Breast epithelium (tissue), 3 donors: ENCODE data around the gene ARID1B.

ENCODE experiments used
- POLR2A ChIP-seq: fragments of 450-650 bp; IDR thresholded peaks from one replicate; pipeline ENCODE4 v1.6.1; 2016; ENCODE audit warnings: antibody characterized with exemption, mild to moderate bottlenecking, moderate library complexity
- POLR2AphosphoS5 ChIP-seq, 3 donors: sonication (generic); formaldehyde crosslinking; IDR thresholded peaks; one replicate each; pipeline ENCODE4 v1.6.1; 2017; ENCODE audit warnings: antibody characterized with exemption in 3 of 3
- TF ChIP-seq, protein P1 (sequence below), 3 donors: fragments of 450-650 bp; IDR thresholded peaks; one replicate each; pipeline ENCODE4 v1.5.1; 2016 to 2017; ENCODE audit warnings: antibody characterized with exemption in 3 of 3, mild to moderate bottlenecking in 3 of 3, moderate library complexity in 3 of 3

GRCh38 chr6:157067507-157067906 is 290.3 kb downstream of the ARID1B start:
- TF ChIP-seq, protein P1, sequence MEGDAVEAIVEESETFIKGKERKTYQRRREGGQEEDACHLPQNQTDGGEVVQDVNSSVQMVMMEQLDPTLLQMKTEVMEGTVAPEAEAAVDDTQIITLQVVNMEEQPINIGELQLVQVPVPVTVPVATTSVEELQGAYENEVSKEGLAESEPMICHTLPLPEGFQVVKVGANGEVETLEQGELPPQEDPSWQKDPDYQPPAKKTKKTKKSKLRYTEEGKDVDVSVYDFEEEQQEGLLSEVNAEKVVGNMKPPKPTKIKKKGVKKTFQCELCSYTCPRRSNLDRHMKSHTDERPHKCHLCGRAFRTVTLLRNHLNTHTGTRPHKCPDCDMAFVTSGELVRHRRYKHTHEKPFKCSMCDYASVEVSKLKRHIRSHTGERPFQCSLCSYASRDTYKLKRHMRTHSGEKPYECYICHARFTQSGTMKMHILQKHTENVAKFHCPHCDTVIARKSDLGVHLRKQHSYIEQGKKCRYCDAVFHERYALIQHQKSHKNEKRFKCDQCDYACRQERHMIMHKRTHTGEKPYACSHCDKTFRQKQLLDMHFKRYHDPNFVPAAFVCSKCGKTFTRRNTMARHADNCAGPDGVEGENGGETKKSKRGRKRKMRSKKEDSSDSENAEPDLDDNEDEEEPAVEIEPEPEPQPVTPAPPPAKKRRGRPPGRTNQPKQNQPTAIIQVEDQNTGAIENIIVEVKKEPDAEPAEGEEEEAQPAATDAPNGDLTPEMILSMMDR (IDR thresholded peaks at IDR 0.05) = no peak
- TF ChIP-seq POLR2A (no peak), POLR2AphosphoS5 (IDR thresholded peaks at IDR 0.05) (no peak)
